ENCODE results near the gene SARS2.
"Not testable (repeated sequence)": the region's sequence is repeated elsewhere in the genome, so short reads cannot be mapped to it uniquely, and the experiment has no call there.

The SARS2 gene

GRCh38 chr19:38929929-38930775, at the start of gene SARS2:
SARS2 (minus strand) TSS chr19:38930763; CDS start chr19:38930736, 27 bp downstream.
- DNase-seq: peak; percentile 92 to 98 (median 94)

- DNase-seq: no peak
These were observed 49.2 kb upstream of the SARS2 start for GRCh38 chr19:38979812-38980211.

GRCh38 chr19:38978326-38978689, 47.7 kb upstream of the SARS2 start:
- DNase-seq: no peak

GRCh38 chr19:38977445-38978325, 47.1 kb upstream of the SARS2 start:
- no peak for DNase-seq

- DNase-seq: no peak
These were observed 45.3 kb upstream of the SARS2 start for GRCh38 chr19:38975861-38976271.

GRCh38 chr19:38975214-38975860, 44.8 kb upstream of the SARS2 start, which contains the start of gene FBXO17:
FBXO17 (minus strand) TSS chr19:38975742; CDS start chr19:38950319, 25,423 bp downstream.
- DNase-seq: no peak

GRCh38 chr19:38974624-38975213, 44.2 kb upstream of the SARS2 start:
- no peak for DNase-seq

GRCh38 chr19:38971672-38972071, 41.1 kb upstream of the SARS2 start:
- no peak for DNase-seq

GRCh38 chr19:38970664-38971532, 40.3 kb upstream of the SARS2 start:
- DNase-seq: no peak

- not testable (repeated sequence) for DNase-seq
These were observed 35.6 kb upstream of the SARS2 start for GRCh38 chr19:38966149-38966548.

GRCh38 chr19:38964738-38965137, 34.2 kb upstream of the SARS2 start:
- DNase-seq: no peak

- no peak for DNase-seq
These were observed 29.1 kb upstream of the SARS2 start for GRCh38 chr19:38959618-38960017.

- DNase-seq: no peak
These were observed 27.7 kb upstream of the SARS2 start for GRCh38 chr19:38958301-38958700.

GRCh38 chr19:38956264-38956663, 25.7 kb upstream of the SARS2 start:
- no peak for DNase-seq

GRCh38 chr19:38953677-38954076, 23.1 kb upstream of the SARS2 start:
- DNase-seq: no peak

- no peak for DNase-seq
These were observed 22.0 kb upstream of the SARS2 start for GRCh38 chr19:38952395-38953165.

GRCh38 chr19:38951187-38951586, 20.6 kb upstream of the SARS2 start:
- DNase-seq: no peak

- DNase-seq: peak; percentile 40 to 62 (median 55)
These were observed 19.2 kb upstream of the SARS2 start for GRCh38 chr19:38949580-38950367.

- no peak for DNase-seq
These were observed 15.9 kb upstream of the SARS2 start for GRCh38 chr19:38946229-38947010.
